ENCODE measurements around the gene ERCC1. TPM values are rescaled to one million over a fixed set of nuclear protein-coding genes. Genes with fewer than 3 reads are reported as not detected.
A peak's percentile ranks its signal among the peaks of the same experiment; 100 is the strongest.

The ERCC1 gene
- total and polyA plus RNA-seq, 2 of the 13 experiments (the other 11 are each of a cell fraction or from before 2014, with no cell fraction given) = 40.0 to 66.4 TPM

DNA sequence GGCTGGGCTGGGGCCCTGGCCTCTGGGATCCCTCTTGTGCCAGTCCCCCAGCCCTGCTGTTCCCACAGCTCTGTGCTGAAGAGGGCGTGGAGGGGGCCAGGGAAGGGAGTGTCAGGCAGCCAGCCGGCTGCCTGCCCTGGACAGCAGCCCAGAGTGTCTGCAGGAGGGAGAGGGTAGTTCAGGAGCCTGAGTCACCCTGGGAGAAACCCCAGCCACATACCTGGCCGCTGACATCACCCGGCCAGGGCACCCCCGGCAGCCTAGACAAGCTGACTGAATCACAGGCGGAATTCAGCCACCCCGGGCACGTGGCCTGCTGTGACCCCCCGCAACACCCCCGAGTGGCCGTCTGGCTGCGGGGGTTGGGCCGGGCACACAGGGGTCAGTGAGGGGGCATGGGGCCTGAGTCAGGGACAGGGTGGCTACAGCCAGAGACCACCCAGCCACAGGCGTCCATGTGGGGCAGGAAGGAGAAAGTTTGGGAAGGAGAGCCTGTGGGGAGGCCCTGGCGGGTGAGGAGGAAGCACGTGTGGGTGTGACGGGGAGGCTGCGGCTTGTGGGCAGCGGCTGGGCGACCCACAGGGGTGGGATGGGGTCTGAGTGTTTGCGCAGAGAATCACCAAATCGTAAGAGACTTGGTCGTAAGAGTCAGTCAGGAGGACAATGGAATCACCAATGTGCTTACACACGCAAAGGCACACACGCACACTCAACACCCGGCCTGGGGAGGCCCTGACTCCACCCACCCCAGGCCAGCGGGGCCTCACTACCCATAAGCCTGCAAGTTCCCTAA is 32.2 kb upstream of the ERCC1 start (continued):
- TF ChIP-seq ZNF556 (CRISPR knock-in tag; IDR thresholded peaks at IDR 0.05; ENCODE audit: borderline replicate concordance) (peak; percentile 60; the same call in 1 of the 2 replicates), BHLHE40 (IDR thresholded peaks at IDR 0.05; ENCODE audit: low read length) (peak; percentile 93), NR2F6 (IDR thresholded peaks at IDR 0.05) (no peak; the same call in none of the 2 replicates), NR2F6 (CRISPR knock-in tag; IDR thresholded peaks at IDR 0.05) (peak; percentile 63), BORCS8-MEF2B (CRISPR knock-in tag; IDR thresholded peaks at IDR 0.05) (peak; percentile 36; the same call in 1 of the 2 replicates), ZSCAN29 (CRISPR knock-in tag; conservative IDR thresholded peaks at IDR 0.05) (0 out of 2 replicates have a peak, but pooled peaks have one; percentile 50), RXRB (CRISPR knock-in tag; IDR thresholded peaks at IDR 0.05; ENCODE audit: borderline replicate concordance) (peak; percentile 94), NRL (CRISPR knock-in tag; IDR thresholded peaks at IDR 0.05; ENCODE audit: borderline replicate concordance) (0 out of 2 replicates have a peak, but pooled peaks have one; percentile 43), ZNF12 (CRISPR knock-in tag; IDR thresholded peaks at IDR 0.05) (no peak), CENPT (CRISPR knock-in tag; IDR thresholded peaks at IDR 0.05; ENCODE audit: low read depth) (no peak), ZBTB38 (CRISPR knock-in tag; IDR thresholded peaks at IDR 0.05) (0 out of 2 replicates have a peak, but pooled peaks have one; percentile 27), ZNF235 (CRISPR knock-in tag; IDR thresholded peaks at IDR 0.05; ENCODE audit: borderline replicate concordance) (0 out of 2 replicates have a peak, but pooled peaks have one; percentile 74), YEATS2 (CRISPR knock-in tag; IDR thresholded peaks at IDR 0.05; ENCODE audit: borderline replicate concordance) (peak; percentile 71; the same call in 1 of the 2 replicates), ZC3H4 (CRISPR knock-in tag; IDR thresholded peaks at IDR 0.05; ENCODE audit: borderline replicate concordance) (no peak), ZNF841 (CRISPR knock-in tag; IDR thresholded peaks at IDR 0.05; ENCODE audit: borderline replicate concordance) (no peak), HMG20A (CRISPR knock-in tag; IDR thresholded peaks at IDR 0.05; ENCODE audit: borderline replicate concordance) (peak; percentile 51; the same call in 1 of the 2 replicates), ZSCAN9 (CRISPR knock-in tag; IDR thresholded peaks at IDR 0.05; ENCODE audit: borderline replicate concordance) (peak; percentile 71; the same call in 1 of the 2 replicates)
- TF ChIP-seq, protein P1, sequence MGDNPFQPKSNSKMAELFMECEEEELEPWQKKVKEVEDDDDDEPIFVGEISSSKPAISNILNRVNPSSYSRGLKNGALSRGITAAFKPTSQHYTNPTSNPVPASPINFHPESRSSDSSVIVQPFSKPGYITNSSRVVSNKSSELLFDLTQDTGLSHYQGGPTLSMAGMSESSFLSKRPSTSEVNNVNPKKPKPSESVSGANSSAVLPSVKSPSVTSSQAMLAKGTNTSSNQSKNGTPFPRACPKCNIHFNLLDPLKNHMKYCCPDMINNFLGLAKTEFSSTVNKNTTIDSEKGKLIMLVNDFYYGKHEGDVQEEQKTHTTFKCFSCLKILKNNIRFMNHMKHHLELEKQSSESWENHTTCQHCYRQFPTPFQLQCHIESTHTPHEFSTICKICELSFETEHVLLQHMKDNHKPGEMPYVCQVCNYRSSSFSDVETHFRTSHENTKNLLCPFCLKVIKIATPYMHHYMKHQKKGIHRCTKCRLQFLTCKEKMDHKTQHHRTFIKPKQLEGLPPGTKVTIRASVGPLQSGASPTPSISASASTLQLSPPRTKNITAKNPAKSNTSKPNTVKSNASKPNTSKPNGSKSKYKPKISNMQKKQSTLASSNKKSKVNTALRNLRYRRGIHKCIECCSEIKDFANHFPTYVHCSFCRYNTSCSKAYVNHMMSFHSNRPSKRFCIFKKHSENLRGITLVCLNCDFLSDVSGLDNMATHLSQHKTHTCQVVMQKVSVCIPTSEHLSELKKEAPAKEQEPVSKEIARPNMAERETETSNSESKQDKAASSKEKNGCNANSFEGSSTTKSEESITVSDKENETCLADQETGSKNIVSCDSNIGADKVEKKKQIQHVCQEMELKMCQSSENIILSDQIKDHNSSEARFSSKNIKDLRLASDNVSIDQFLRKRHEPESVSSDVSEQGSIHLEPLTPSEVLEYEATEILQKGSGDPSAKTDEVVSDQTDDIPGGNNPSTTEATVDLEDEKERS (CRISPR knock-in tag; IDR thresholded peaks at IDR 0.05) = peak; percentile 36; the same call in 1 of the 2 replicates
- TF ChIP-seq, protein P2, sequence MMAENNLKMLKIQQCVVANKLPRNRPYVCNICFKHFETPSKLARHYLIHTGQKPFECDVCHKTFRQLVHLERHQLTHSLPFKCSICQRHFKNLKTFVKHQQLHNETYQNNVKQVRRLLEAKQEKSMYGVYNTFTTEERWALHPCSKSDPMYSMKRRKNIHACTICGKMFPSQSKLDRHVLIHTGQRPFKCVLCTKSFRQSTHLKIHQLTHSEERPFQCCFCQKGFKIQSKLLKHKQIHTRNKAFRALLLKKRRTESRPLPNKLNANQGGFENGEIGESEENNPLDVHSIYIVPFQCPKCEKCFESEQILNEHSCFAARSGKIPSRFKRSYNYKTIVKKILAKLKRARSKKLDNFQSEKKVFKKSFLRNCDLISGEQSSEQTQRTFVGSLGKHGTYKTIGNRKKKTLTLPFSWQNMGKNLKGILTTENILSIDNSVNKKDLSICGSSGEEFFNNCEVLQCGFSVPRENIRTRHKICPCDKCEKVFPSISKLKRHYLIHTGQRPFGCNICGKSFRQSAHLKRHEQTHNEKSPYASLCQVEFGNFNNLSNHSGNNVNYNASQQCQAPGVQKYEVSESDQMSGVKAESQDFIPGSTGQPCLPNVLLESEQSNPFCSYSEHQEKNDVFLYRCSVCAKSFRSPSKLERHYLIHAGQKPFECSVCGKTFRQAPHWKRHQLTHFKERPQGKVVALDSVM (CRISPR knock-in tag; IDR thresholded peaks at IDR 0.05) = peak; percentile 61
- TF ChIP-seq, protein P3, sequence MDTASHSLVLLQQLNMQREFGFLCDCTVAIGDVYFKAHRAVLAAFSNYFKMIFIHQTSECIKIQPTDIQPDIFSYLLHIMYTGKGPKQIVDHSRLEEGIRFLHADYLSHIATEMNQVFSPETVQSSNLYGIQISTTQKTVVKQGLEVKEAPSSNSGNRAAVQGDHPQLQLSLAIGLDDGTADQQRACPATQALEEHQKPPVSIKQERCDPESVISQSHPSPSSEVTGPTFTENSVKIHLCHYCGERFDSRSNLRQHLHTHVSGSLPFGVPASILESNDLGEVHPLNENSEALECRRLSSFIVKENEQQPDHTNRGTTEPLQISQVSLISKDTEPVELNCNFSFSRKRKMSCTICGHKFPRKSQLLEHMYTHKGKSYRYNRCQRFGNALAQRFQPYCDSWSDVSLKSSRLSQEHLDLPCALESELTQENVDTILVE (CRISPR knock-in tag; IDR thresholded peaks at IDR 0.05) = peak; percentile 18; the same call in 1 of the 2 replicates
